GM23248 (cell line): ENCODE results near the gene FN3KRP.

Experiments used
- EZH2 ChIP-seq: fragments of 200-600 bp; sonication (generic); IDR thresholded peaks from 2 replicates; pipeline ENCODE4 v1.6.1; 2018; ENCODE audit warnings: antibody characterized with exemption, mild to moderate bottlenecking; ENCODE audit not compliant: insufficient read depth, poor library complexity, severe bottlenecking
- EZH2phosphoT487 ChIP-seq: fragments of 200-600 bp; sonication (generic); IDR thresholded peaks from 2 replicates; pipeline ENCODE4 v1.6.1; 2018; ENCODE audit warnings: antibody characterized with exemption, moderate library complexity, mild to moderate bottlenecking, low read depth; ENCODE audit not compliant: insufficient read depth

DNA sequence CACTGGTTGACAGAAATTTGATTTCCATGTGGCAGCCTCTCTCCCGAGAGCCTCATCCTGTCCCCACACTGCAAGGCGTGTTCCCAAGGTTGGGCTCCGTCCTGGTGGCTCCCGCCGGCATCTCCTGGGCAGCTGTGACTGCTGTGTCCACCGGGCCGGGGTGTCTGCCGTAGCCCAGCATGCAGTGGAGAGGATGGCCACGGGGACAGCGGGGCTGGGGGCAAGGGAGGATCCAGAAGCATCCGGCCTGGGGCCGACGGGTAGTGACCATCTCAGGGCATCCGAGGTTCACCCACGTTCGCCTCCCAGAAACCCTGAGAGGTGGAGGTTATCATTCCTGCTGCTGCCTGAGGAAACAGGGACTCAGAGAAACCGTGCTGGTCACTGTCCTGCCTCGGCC is 10.8 kb upstream of the FN3KRP start:
- TF ChIP-seq EZH2 = no peak
- TF ChIP-seq EZH2phosphoT487 = no peak
